T-helper 2 cell treated with Interferon-gamma antibody and Interleukin-4, amounts not matched to agents 5 μg/mL and 100 μg/mL, for 36 hours (primary cell): ENCODE results near the gene PC.

Experiments
- DNase-seq: peaks from one replicate; pipeline ENCODE4 v3.0.0; 2021; ENCODE audit warnings: low spot score
- H3K27ac Mint-ChIP-seq: one replicate; pipeline ENCODE4 v1.8.0; 2021; ENCODE audit warnings: mild to moderate bottlenecking, mixed read lengths
- H3K27me3 Mint-ChIP-seq: one replicate; pipeline ENCODE4 v1.8.0; 2021; ENCODE audit warnings: low read depth, mixed read lengths
- H3K36me3 Mint-ChIP-seq: one replicate; pipeline ENCODE4 v1.8.0; 2021; ENCODE audit warnings: low read depth, mixed read lengths
- H3K4me1 Mint-ChIP-seq: one replicate; pipeline ENCODE4 v1.8.0; 2021; ENCODE audit warnings: low read depth, mixed read lengths
- H3K4me3 Mint-ChIP-seq: one replicate; pipeline ENCODE4 v1.8.0; 2022; ENCODE audit warnings: mild to moderate bottlenecking, moderate library complexity, mixed read lengths
- H3K9me3 Mint-ChIP-seq: one replicate; pipeline ENCODE4 v1.8.0; 2021; ENCODE audit warnings: mixed read lengths

The PC gene

GRCh38 chr11:66918741-66919140, 39.4 kb downstream of the PC start:
- Mint-ChIP-seq H3K4me3 (no peak overlapping the region), H3K27me3 (no peaks in the 10 kb centered on the region), H3K27ac (no peak overlapping the region), H3K4me1 (no peaks in the 10 kb centered on the region), H3K9me3 (no peaks in the 10 kb centered on the region), H3K36me3 (no peaks in the 10 kb centered on the region)
- no peak for DNase-seq

GRCh38 chr11:66915866-66916265, 42.3 kb downstream of the PC start:
- no peak overlapping the region for H3K27ac Mint-ChIP-seq
- H3K4me3 Mint-ChIP-seq: no peak overlapping the region
- H3K4me1 Mint-ChIP-seq: no peaks in the 10 kb centered on the region
- H3K36me3 Mint-ChIP-seq: no peaks in the 10 kb centered on the region
- H3K27me3 Mint-ChIP-seq: no peaks in the 10 kb centered on the region
- no peak for DNase-seq
- H3K9me3 Mint-ChIP-seq: no peaks in the 10 kb centered on the region

GRCh38 chr11:66915046-66915832, 42.9 kb downstream of the PC start:
- Mint-ChIP-seq H3K4me3 (no peak overlapping the region), H3K27ac (no peak overlapping the region), H3K27me3 (no peaks in the 10 kb centered on the region), H3K9me3 (no peaks in the 10 kb centered on the region), H3K4me1 (no peaks in the 10 kb centered on the region), H3K36me3 (no peaks in the 10 kb centered on the region)
- DNase-seq: no peak

DNA sequence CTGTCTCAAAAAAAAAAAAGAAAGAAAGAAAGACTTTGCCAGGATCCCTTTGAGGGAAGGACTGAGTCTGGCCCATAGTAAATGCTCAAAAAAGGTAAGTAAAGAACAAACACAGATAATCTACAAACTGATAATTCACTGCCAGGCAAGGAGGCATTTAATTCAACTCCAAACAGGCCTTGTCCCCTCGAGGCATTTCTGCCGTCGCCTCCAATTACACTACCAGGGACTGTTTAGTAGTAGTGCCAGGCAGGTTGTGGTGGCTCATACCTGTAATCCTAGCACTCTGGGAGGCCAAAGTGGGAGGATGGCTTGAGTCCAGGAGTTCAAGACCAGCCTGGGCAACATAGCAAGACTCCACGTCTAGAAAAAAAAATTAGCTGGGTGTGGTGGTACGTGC, 43.7 kb downstream of the PC start:
- Mint-ChIP-seq H3K27ac (no peak overlapping the region), H3K4me1 (no peaks in the 10 kb centered on the region), H3K9me3 (no peaks in the 10 kb centered on the region), H3K27me3 (no peaks in the 10 kb centered on the region), H3K36me3 (no peaks in the 10 kb centered on the region), H3K4me3 (no peak overlapping the region)
- no peak for DNase-seq

DNA sequence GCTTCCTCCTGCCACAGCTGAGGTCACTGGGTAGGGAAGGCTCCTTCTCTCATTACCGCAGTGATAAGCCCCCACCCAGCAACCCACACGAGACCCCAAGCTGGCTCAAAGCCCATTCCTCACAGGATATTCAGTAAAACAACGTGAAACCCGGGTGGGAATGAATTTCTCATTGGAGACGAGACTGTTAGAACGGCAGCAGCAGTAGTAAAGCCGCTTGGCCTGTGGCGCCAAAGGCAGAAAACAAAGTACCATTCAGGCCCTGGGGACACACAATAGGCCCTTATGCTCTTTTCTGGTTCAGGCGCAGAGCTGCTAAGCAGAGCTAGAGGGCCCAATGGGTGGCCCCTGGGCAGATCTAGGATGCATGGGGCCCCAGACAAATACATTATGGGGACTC, 45.3 kb downstream of the PC start:
- H3K36me3 Mint-ChIP-seq: no peaks in the 10 kb centered on the region
- no peak overlapping the region for H3K4me3 Mint-ChIP-seq
- no peak overlapping the region for H3K27ac Mint-ChIP-seq
- no peaks in the 10 kb centered on the region for H3K27me3 Mint-ChIP-seq
- no peak for DNase-seq
- H3K9me3 Mint-ChIP-seq: no peaks in the 10 kb centered on the region
- H3K4me1 Mint-ChIP-seq: no peaks in the 10 kb centered on the region

- H3K27me3 Mint-ChIP-seq: no peaks in the 10 kb centered on the region
- no peak overlapping the region for H3K4me3 Mint-ChIP-seq
- no peaks in the 10 kb centered on the region for H3K9me3 Mint-ChIP-seq
- DNase-seq: no peak
- H3K4me1 Mint-ChIP-seq: no peaks in the 10 kb centered on the region
- no peak overlapping the region for H3K27ac Mint-ChIP-seq
- H3K36me3 Mint-ChIP-seq: no peaks in the 10 kb centered on the region
These were observed 45.8 kb downstream of the PC start for GRCh38 chr11:66912361-66912760.

GRCh38 chr11:66910669-66911068, 47.5 kb downstream of the PC start:
- H3K9me3 Mint-ChIP-seq: no peaks in the 10 kb centered on the region
- no peaks in the 10 kb centered on the region for H3K4me1 Mint-ChIP-seq
- no peaks in the 10 kb centered on the region for H3K27me3 Mint-ChIP-seq
- no peak for DNase-seq
- H3K4me3 Mint-ChIP-seq: no peak overlapping the region
- H3K36me3 Mint-ChIP-seq: no peaks in the 10 kb centered on the region
- no peak overlapping the region for H3K27ac Mint-ChIP-seq

- Mint-ChIP-seq H3K27me3 (no peaks in the 10 kb centered on the region), H3K27ac (no peak overlapping the region), H3K4me3 (no peak overlapping the region), H3K4me1 (no peaks in the 10 kb centered on the region), H3K9me3 (no peaks in the 10 kb centered on the region), H3K36me3 (no peaks in the 10 kb centered on the region)
- no peak for DNase-seq
These were observed 48.2 kb downstream of the PC start for GRCh38 chr11:66910016-66910415.

DNA sequence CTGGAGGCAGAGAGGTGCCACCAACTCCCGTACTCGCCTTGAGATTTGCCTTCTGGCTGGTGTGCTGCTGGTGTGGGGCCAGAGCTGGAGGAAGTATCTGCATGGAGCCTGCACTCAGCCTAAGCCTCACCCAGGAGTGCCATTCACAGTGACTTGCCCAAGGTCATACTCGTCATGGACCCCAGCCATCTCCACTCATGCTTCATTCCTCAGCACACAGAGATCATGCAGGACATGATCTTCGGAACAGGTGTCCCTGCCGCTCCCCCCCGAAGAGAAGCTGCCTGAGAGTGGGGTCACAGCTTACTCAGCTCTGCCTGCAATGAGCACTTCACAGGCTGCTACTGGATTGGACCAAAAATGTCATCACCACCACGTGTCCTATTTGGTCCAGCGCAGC, 49.0 kb downstream of the PC start:
- Mint-ChIP-seq H3K27ac (no peak overlapping the region), H3K9me3 (no peaks in the 10 kb centered on the region), H3K27me3 (no peaks in the 10 kb centered on the region), H3K4me3 (no peak overlapping the region), H3K4me1 (no peaks in the 10 kb centered on the region), H3K36me3 (no peaks in the 10 kb centered on the region)
- DNase-seq: no peak

DNA sequence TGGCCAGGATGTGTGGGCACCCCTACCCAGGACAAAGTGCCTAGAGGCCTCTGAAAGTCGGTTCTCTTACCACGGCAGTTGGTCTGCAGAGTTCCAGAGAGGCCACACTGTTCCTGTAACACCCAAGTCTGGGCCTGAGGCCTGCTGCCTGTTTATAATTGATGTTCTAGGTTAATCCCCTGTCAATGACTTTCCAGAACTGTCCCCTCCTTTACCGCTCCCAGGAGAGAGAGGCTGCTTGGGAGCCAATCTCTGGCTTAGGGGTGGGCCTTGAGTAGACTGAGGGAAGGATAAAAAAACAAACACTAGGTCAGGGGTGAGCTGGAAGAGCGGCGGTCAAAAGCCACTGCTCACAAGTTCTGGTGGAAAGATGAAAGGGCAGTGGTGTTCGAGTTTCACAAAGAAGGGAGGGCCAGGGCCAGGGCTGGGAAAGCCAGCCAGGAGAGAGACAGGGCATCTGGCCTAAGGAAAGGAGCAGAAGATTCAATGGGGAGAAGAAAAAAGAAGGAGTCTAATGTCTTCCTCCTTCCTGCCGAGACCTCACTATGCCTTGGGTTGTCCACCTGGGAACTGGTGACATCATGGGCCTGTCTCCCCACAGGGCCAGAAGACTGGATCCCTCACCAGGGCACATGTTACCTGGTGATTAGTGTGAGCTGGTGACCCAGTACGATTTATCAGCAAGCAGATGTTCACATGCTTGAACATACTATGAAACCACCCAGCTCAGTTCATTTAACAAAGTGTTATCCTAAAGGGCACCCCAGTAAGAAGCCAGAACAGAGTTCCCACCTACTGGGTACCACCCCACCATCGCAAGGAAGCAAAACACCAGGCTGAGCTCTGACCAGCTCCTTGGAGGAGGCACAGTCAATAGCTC, 50.2 kb downstream of the PC start:
- H3K9me3 Mint-ChIP-seq: no peaks in the 10 kb centered on the region
- no peaks in the 10 kb centered on the region for H3K4me1 Mint-ChIP-seq
- no peaks in the 10 kb centered on the region for H3K36me3 Mint-ChIP-seq
- H3K27me3 Mint-ChIP-seq: no peaks in the 10 kb centered on the region
- no peak for DNase-seq
- no peak overlapping the region for H3K4me3 Mint-ChIP-seq
- no peak overlapping the region for H3K27ac Mint-ChIP-seq

GRCh38 chr11:66906061-66906733, 52.0 kb downstream of the PC start:
- Mint-ChIP-seq H3K4me3 (no peak overlapping the region), H3K27me3 (no peaks in the 10 kb centered on the region), H3K9me3 (no peaks in the 10 kb centered on the region), H3K36me3 (no peaks in the 10 kb centered on the region), H3K4me1 (no peaks in the 10 kb centered on the region), H3K27ac (no peak overlapping the region)
- DNase-seq: no peak

- no peaks in the 10 kb centered on the region for H3K27me3 Mint-ChIP-seq
- no peak for DNase-seq
- no peaks in the 10 kb centered on the region for H3K9me3 Mint-ChIP-seq
These were observed 52.6 kb downstream of the PC start for GRCh38 chr11:66905631-66906030.

GRCh38 chr11:66904981-66905521, 53.1 kb downstream of the PC start:
- Mint-ChIP-seq H3K27me3 (no peaks in the 10 kb centered on the region), H3K9me3 (no peaks in the 10 kb centered on the region), H3K4me1 (no peaks in the 10 kb centered on the region), H3K4me3 (no peak overlapping the region), H3K36me3 (no peaks in the 10 kb centered on the region), H3K27ac (no peak overlapping the region)
- DNase-seq: no peak

More at GRCh38 chr11:66905631-66906030, 52.6 kb downstream of the PC start:
- Mint-ChIP-seq H3K36me3 (no peaks in the 10 kb centered on the region), H3K4me3 (no peak overlapping the region), H3K27ac (no peak overlapping the region), H3K4me1 (no peaks in the 10 kb centered on the region)

DNA sequence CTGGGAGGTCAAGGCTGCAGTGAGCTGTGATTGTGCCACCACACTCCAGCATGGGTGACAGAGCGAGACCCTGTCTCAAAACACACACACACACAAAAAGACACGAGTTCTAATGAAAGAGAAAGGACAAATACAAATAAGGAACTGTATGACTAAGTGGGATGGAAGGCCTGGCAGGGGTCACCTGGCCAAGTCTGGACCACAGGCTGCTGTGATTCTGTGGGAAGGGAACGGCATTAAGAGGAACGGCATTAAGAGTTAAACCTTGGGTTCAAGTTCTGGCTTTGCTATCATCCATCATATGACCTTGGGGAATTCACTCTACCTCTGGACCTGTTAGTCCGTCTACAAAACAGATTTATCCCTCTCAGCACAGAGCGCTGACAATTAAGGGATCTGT, 53.6 kb downstream of the PC start:
- H3K36me3 Mint-ChIP-seq: no peaks in the 10 kb centered on the region
- no peaks in the 10 kb centered on the region for H3K27me3 Mint-ChIP-seq
- no peaks in the 10 kb centered on the region for H3K9me3 Mint-ChIP-seq
- H3K27ac Mint-ChIP-seq: no peak overlapping the region
- no peak overlapping the region for H3K4me3 Mint-ChIP-seq
- H3K4me1 Mint-ChIP-seq: no peaks in the 10 kb centered on the region
- DNase-seq: no peak
